Esophagus muscularis mucosa (tissue), 4 donors: ENCODE measurements around the gene ACO2.

Experiments
- CTCF ChIP-seq, 3 experiments: fragments of 200-600 bp in 2 of 3; fragments of 450-650 bp in 1 of 3; sonication (generic) in 2 of 3; IDR thresholded peaks; one replicate each; pipeline ENCODE4 v1.5.1; 2017 to 2019; ENCODE audit warnings: antibody characterized with exemption in 3 of 3, mild to moderate bottlenecking in 2 of 3, moderate library complexity in 1 of 3
- EP300 ChIP-seq: sonication (generic); formaldehyde crosslinking; IDR thresholded peaks from one replicate; pipeline ENCODE4 v1.6.1; 2017; ENCODE audit warnings: antibody characterized with exemption
- POLR2A ChIP-seq: fragments of 450-650 bp; IDR thresholded peaks from one replicate; pipeline ENCODE4 v1.6.1; 2017; ENCODE audit warnings: antibody characterized with exemption, moderate library complexity, mild to moderate bottlenecking, low read depth
- POLR2AphosphoS5 ChIP-seq, 2 donors: sonication (generic); formaldehyde crosslinking; IDR thresholded peaks; one replicate each; pipeline ENCODE4 v1.6.1; 2017; ENCODE audit warnings: antibody characterized with exemption in 2 of 2

- no peak for TF ChIP-seq EP300
- TF ChIP-seq CTCF (IDR thresholded peaks at IDR 0.05), result no peak
- TF ChIP-seq POLR2AphosphoS5 (IDR thresholded peaks at IDR 0.05), result no peak
- no peak for TF ChIP-seq POLR2A
Observed at GRCh38 chr22:41571786-41572185, 102.9 kb downstream of the ACO2 start.
